Measurements from ENCODE around the gene CCNJL. TPM values are rescaled to one million over a fixed set of nuclear protein-coding genes. Genes with fewer than 3 reads are reported as not detected.

The CCNJL gene
- total RNA-seq, 1 donor from 2014 or later: 123 TPM

- Mint-ChIP-seq H3K4me1 (ENCODE audit: low read depth, unreplicated experiment) (peaks cover 55% of the 10 kb centered on the region), H3K27ac (ENCODE audit: unreplicated experiment) (peak overlapping the region; percentile 89), H3K27me3 (ENCODE audit: unreplicated experiment) (peaks cover 7% of the 10 kb centered on the region), H3K9me3 (ENCODE audit: unreplicated experiment) (peaks cover 6% of the 10 kb centered on the region), H3K4me3 (ENCODE audit: unreplicated experiment) (peak overlapping the region; percentile 61), H3K36me3 (ENCODE audit: unreplicated experiment) (no peaks in the 10 kb centered on the region)
- TF ChIP-seq CTCF (IDR thresholded peaks at IDR 0.05; ENCODE audit: partially characterized antibody, unreplicated experiment): no peak
- DNase-seq: no peak
Observed at GRCh38 chr5:160293901-160294561, 18.3 kb downstream of the CCNJL start.

- Mint-ChIP-seq H3K27ac (ENCODE audit: unreplicated experiment) (peak overlapping the region; percentile 89), H3K36me3 (ENCODE audit: unreplicated experiment) (no peaks in the 10 kb centered on the region), H3K4me3 (ENCODE audit: unreplicated experiment) (peak overlapping the region; percentile 36), H3K9me3 (ENCODE audit: unreplicated experiment) (peaks cover 6% of the 10 kb centered on the region), H3K27me3 (ENCODE audit: unreplicated experiment) (peaks cover 10% of the 10 kb centered on the region), H3K4me1 (ENCODE audit: low read depth, unreplicated experiment) (peaks cover 56% of the 10 kb centered on the region)
- no peak for TF ChIP-seq CTCF (IDR thresholded peaks at IDR 0.05; ENCODE audit: partially characterized antibody, unreplicated experiment)
- no peak for DNase-seq
Observed at GRCh38 chr5:160293386-160293785, 19.0 kb downstream of the CCNJL start.

- Mint-ChIP-seq H3K4me1 (ENCODE audit: low read depth, unreplicated experiment) (peaks cover 54% of the 10 kb centered on the region), H3K36me3 (ENCODE audit: unreplicated experiment) (no peaks in the 10 kb centered on the region), H3K27ac (ENCODE audit: unreplicated experiment) (no peak overlapping the region), H3K9me3 (ENCODE audit: unreplicated experiment) (peaks cover 19% of the 10 kb centered on the region), H3K27me3 (ENCODE audit: unreplicated experiment) (peaks cover 19% of the 10 kb centered on the region), H3K4me3 (ENCODE audit: unreplicated experiment) (no peak overlapping the region)
- DNase-seq: no peak
- no peak for TF ChIP-seq CTCF (IDR thresholded peaks at IDR 0.05; ENCODE audit: partially characterized antibody, unreplicated experiment)
Observed at GRCh38 chr5:160291467-160291866, 20.9 kb downstream of the CCNJL start.

GRCh38 chr5:160290751-160291150 is 21.6 kb downstream of the CCNJL start:
- H3K9me3 Mint-ChIP-seq (ENCODE audit: unreplicated experiment): peaks cover 19% of the 10 kb centered on the region
- peaks cover 19% of the 10 kb centered on the region for H3K27me3 Mint-ChIP-seq (ENCODE audit: unreplicated experiment)
- H3K4me3 Mint-ChIP-seq (ENCODE audit: unreplicated experiment): no peak overlapping the region
- no peak for DNase-seq
- peak overlapping the region; percentile 65 for H3K27ac Mint-ChIP-seq (ENCODE audit: unreplicated experiment)
- H3K4me1 Mint-ChIP-seq (ENCODE audit: low read depth, unreplicated experiment): peaks cover 55% of the 10 kb centered on the region
- no peak for TF ChIP-seq CTCF (IDR thresholded peaks at IDR 0.05; ENCODE audit: partially characterized antibody, unreplicated experiment)
- H3K36me3 Mint-ChIP-seq (ENCODE audit: unreplicated experiment): no peaks in the 10 kb centered on the region

GRCh38 chr5:160289721-160290120 is 22.6 kb downstream of the CCNJL start:
- no peak for TF ChIP-seq CTCF (IDR thresholded peaks at IDR 0.05; ENCODE audit: partially characterized antibody, unreplicated experiment)
- Mint-ChIP-seq H3K27me3 (ENCODE audit: unreplicated experiment) (peaks cover 19% of the 10 kb centered on the region), H3K4me1 (ENCODE audit: low read depth, unreplicated experiment) (peaks cover 59% of the 10 kb centered on the region), H3K36me3 (ENCODE audit: unreplicated experiment) (no peaks in the 10 kb centered on the region), H3K4me3 (ENCODE audit: unreplicated experiment) (no peak overlapping the region), H3K9me3 (ENCODE audit: unreplicated experiment) (peaks cover 17% of the 10 kb centered on the region), H3K27ac (ENCODE audit: unreplicated experiment) (peak overlapping the region; percentile 92)
- DNase-seq: no peak
